IMR-90 (cell line): ENCODE data around the gene TMX2. TPM values are rescaled to one million over a fixed set of nuclear protein-coding genes. Genes with fewer than 3 reads are reported as not detected.

ENCODE experiments used
- ATAC-seq: fragments of 200-7000 bp; cut with Tn5 transposase; 2 replicates; pipeline ENCODE4 v1.9.1; 2020; ENCODE audit warnings: low read depth, mild to moderate bottlenecking, moderate library complexity
- BruUV-seq: library from RNA; stranded (reverse); fragments of 400-500 nt; replicated peaks from 2 replicates; lab custom pipeline; 2021; lab: Mats Ljungman, UMichigan
- CTCF ChIA-PET: fragments of 300-600 bp; formaldehyde crosslinking; extraction: SDS; loops from one replicate; lab custom pipeline; 2021; ENCODE audit warnings: antibody characterized with exemption; lab: Yijun Ruan, JAX
- POLR2A ChIA-PET: fragments of 300-600 bp; sonication (Branson Sonifier 250); formaldehyde crosslinking; loops from one replicate; lab custom pipeline; 2022; ENCODE audit warnings: antibody characterized with exemption; ENCODE audit not compliant: unreplicated experiment; lab: Charles Lee
- DNase-seq: peaks from one replicate; pipeline ENCODE4 v3.0.0; 2013
- H2AFZ ChIP-seq: replicated peaks from 2 replicates; pipeline ENCODE3; 2013; ENCODE audit warnings: low read length, mild to moderate bottlenecking; ENCODE audit not compliant: poor library complexity
- H2AK5ac ChIP-seq: 2 replicates; pipeline ENCODE4 v1.6.1; 2013; ENCODE audit warnings: low read depth, low read length, inconsistent platforms
- H2AK9ac ChIP-seq: replicated peaks from 2 replicates; pipeline ENCODE3; 2013; ENCODE audit warnings: mild to moderate bottlenecking, low read depth, low read length, moderate library complexity; ENCODE audit not compliant: poor library complexity
- H2BK120ac ChIP-seq: 2 replicates; pipeline ENCODE4 v1.6.1; 2013; ENCODE audit warnings: low read depth, low read length, inconsistent platforms
- H2BK15ac ChIP-seq: 3 replicates; pipeline ENCODE4 v1.6.1; 2013; ENCODE audit warnings: low read depth, low read length, inconsistent platforms
- H2BK20ac ChIP-seq: 2 replicates; pipeline ENCODE4 v1.6.1; 2013; ENCODE audit warnings: low read depth, mild to moderate bottlenecking, inconsistent platforms, low read length, moderate library complexity
- H2BK5ac ChIP-seq: 2 replicates; pipeline ENCODE4 v1.6.1; 2013; ENCODE audit warnings: mild to moderate bottlenecking, low read depth, low read length, inconsistent platforms; ENCODE audit not compliant: poor library complexity, severe bottlenecking
- H3K14ac ChIP-seq: replicated peaks from 2 replicates; pipeline ENCODE4 v1.6.1; 2013; ENCODE audit warnings: low read depth, low read length, inconsistent platforms
- H3K18ac ChIP-seq: 2 replicates; pipeline ENCODE4 v1.6.1; 2013; ENCODE audit warnings: low read depth, low read length, control low read depth
- H3K23ac ChIP-seq: 2 replicates; pipeline ENCODE4 v1.6.1; 2013; ENCODE audit warnings: low read depth, low read length, inconsistent platforms
- H3K27ac ChIP-seq: 2 replicates; pipeline ENCODE4 v1.5.1; 2013; ENCODE audit warnings: mild to moderate bottlenecking, control low read depth, low read length; ENCODE audit not compliant: insufficient read depth
- H3K27me3 ChIP-seq: 2 replicates; pipeline ENCODE4 v1.6.1; 2013; ENCODE audit warnings: low read length; ENCODE audit not compliant: control insufficient read depth, insufficient read depth
- H3K36me3 ChIP-seq: 2 replicates; pipeline ENCODE4 v1.6.1; 2013; ENCODE audit warnings: low read length, mixed read lengths; ENCODE audit not compliant: control insufficient read depth, insufficient read depth
- H3K4ac ChIP-seq: 2 replicates; pipeline ENCODE4 v1.6.1; 2013; ENCODE audit warnings: low read depth, low read length, inconsistent platforms
- H3K4me1 ChIP-seq: 2 replicates; pipeline ENCODE4 v1.6.1; 2013; ENCODE audit warnings: low read length, mixed read lengths; ENCODE audit not compliant: control insufficient read depth, insufficient read depth
- H3K4me2 ChIP-seq: 2 replicates; pipeline ENCODE4 v1.6.1; 2013; ENCODE audit warnings: low read depth, mild to moderate bottlenecking, control low read depth, low read length, moderate library complexity
- H3K4me3 ChIP-seq: 2 replicates; pipeline ENCODE4 v1.5.1; 2013; ENCODE audit warnings: low read depth, mild to moderate bottlenecking, control low read depth, low read length, moderate library complexity; ENCODE audit not compliant: insufficient read depth
- H3K56ac ChIP-seq: 2 replicates; pipeline ENCODE4 v1.6.1; 2013; ENCODE audit warnings: low read length, inconsistent platforms; ENCODE audit not compliant: insufficient read depth; ENCODE audit errors: extremely low read depth
- H3K79me1 ChIP-seq, 2 experiments: 2 replicates each; pipeline ENCODE4 v1.6.1; 2013; ENCODE audit warnings: low read length in 2 of 2, inconsistent platforms in 1 of 2, low read depth in 1 of 2
- H3K9ac ChIP-seq: 2 replicates; pipeline ENCODE4 v1.6.1; 2013; ENCODE audit warnings: low read depth, low read length, control low read depth
- H3K9me1 ChIP-seq: 2 replicates; pipeline ENCODE4 v1.6.1; 2013; ENCODE audit warnings: low read length, inconsistent platforms; ENCODE audit not compliant: insufficient read depth
- H3K9me3 ChIP-seq: 2 replicates; pipeline ENCODE4 v1.6.1; 2013; ENCODE audit warnings: low read length; ENCODE audit not compliant: control insufficient read depth, insufficient read depth
- H4K20me1 ChIP-seq: 2 replicates; pipeline ENCODE4 v1.6.1; 2013; ENCODE audit warnings: low read length, inconsistent platforms; ENCODE audit not compliant: insufficient read depth
- H4K5ac ChIP-seq: 2 replicates; pipeline ENCODE4 v1.6.1; 2013; ENCODE audit warnings: mild to moderate bottlenecking, low read depth, low read length, control low read depth
- H4K8ac ChIP-seq, 2 experiments: 2 replicates each; pipeline ENCODE4 v1.6.1; 2013; ENCODE audit warnings: low read depth in 2 of 2, low read length in 2 of 2, control low read depth in 1 of 2, inconsistent platforms in 1 of 2
- H4K91ac ChIP-seq: 2 replicates; pipeline ENCODE4 v1.6.1; 2013; ENCODE audit warnings: low read depth, low read length, inconsistent platforms; ENCODE audit not compliant: insufficient read depth
- BHLHE40 ChIP-seq: fragments of 150-350 bp; IDR thresholded peaks from 2 replicates; pipeline ENCODE4 v1.6.1; 2016; ENCODE audit warnings: mild to moderate bottlenecking, low read depth, low read length
- CEBPB ChIP-seq: IDR thresholded peaks from 2 replicates; pipeline ENCODE4 v1.6.1; 2012; ENCODE audit warnings: low read depth, low read length, improper control_type of control experiment
- CHD1 ChIP-seq: IDR thresholded peaks from 2 replicates; pipeline ENCODE4 v1.6.1; 2012; ENCODE audit warnings: low read depth, low read length, improper control_type of control experiment
- CTCF ChIP-seq: conservative IDR thresholded peaks from 2 replicates; pipeline ENCODE4 v1.5.1; 2012; ENCODE audit warnings: mild to moderate bottlenecking, low read depth, low read length, improper control_type of control experiment
- ELK1 ChIP-seq: fragments of 150-350 bp; IDR thresholded peaks from 2 replicates; pipeline ENCODE4 v1.6.1; 2016; ENCODE audit warnings: low read depth, mild to moderate bottlenecking, low read length, moderate library complexity, borderline replicate concordance
- FOS ChIP-seq: fragments of 150-350 bp; IDR thresholded peaks from 2 replicates; pipeline ENCODE4 v1.6.1; 2016; ENCODE audit warnings: low read depth, low read length
- MAFK ChIP-seq: IDR thresholded peaks from 2 replicates; pipeline ENCODE4 v1.6.1; 2012; ENCODE audit warnings: low read depth, low read length, improper control_type of control experiment
- MAZ ChIP-seq: IDR thresholded peaks from 2 replicates; pipeline ENCODE4 v1.6.1; 2012; ENCODE audit warnings: low read depth, mild to moderate bottlenecking, low read length, improper control_type of control experiment, moderate library complexity, borderline replicate concordance
- MXI1 ChIP-seq: IDR thresholded peaks from 2 replicates; pipeline ENCODE4 v1.6.1; 2012; ENCODE audit warnings: low read depth, mild to moderate bottlenecking, low read length, moderate library complexity, borderline replicate concordance
- NFE2L2 ChIP-seq: fragments of 150-350 bp; IDR thresholded peaks from 2 replicates; pipeline ENCODE4 v1.6.1; 2016; ENCODE audit warnings: low read depth, mild to moderate bottlenecking, low read length
- POLR2A ChIP-seq: IDR thresholded peaks from 2 replicates; pipeline ENCODE4 v1.6.1; 2012; ENCODE audit warnings: mild to moderate bottlenecking, low read depth, low read length
- RAD21 ChIP-seq: IDR thresholded peaks from 2 replicates; pipeline ENCODE4 v1.6.1; 2012; ENCODE audit warnings: low read length, improper control_type of control experiment
- RCOR1 ChIP-seq: IDR thresholded peaks from 2 replicates; pipeline ENCODE4 v1.6.1; 2012; ENCODE audit warnings: mild to moderate bottlenecking, low read length, improper control_type of control experiment; ENCODE audit not compliant: insufficient replicate concordance
- RFX5 ChIP-seq: IDR thresholded peaks from 2 replicates; pipeline ENCODE4 v1.8.0; 2012; ENCODE audit warnings: low read depth, mild to moderate bottlenecking, low read length, moderate library complexity
- SMC3 ChIP-seq: fragments of 150-350 bp; IDR thresholded peaks from 2 replicates; pipeline ENCODE4 v1.6.1; 2016; ENCODE audit warnings: low read depth, mild to moderate bottlenecking, antibody characterized with exemption, low read length, moderate library complexity
- USF2 ChIP-seq: fragments of 150-350 bp; IDR thresholded peaks from 2 replicates; pipeline ENCODE4 v1.6.1; 2017; ENCODE audit warnings: mild to moderate bottlenecking, antibody characterized with exemption, low read length, low read depth
- WGBS, 2 experiments: methylation state at CpG; one replicate each; pipeline versions ENCODE4 v1.1.5 to v1.1.7; 2013; ENCODE audit warnings: missing lambda C conversion rate in 2 of 2; ENCODE audit not compliant: insufficient read length in 1 of 2; ENCODE audit errors: extremely low coverage in 2 of 2; 5-methylcytosine and 5-hydroxymethylcytosine counted together
- dilution Hi-C: fragments of 300-500 bp; cut with HindIII; formaldehyde crosslinking; loops from one replicate; pipeline ENCODE4 v1.14.3; 2018; ENCODE audit warnings: low sequenced_read_pairs; ENCODE audit not compliant: unreplicated experiment
- in situ Hi-C: fragments of 300-500 bp; cut with MboI; formaldehyde crosslinking; loops from 3 replicates; pipeline ENCODE4 v1.14.3; 2019; ENCODE audit warnings: low sequenced_read_pairs, inconsistent platforms, mixed read lengths
- intact Hi-C: fragments of 100-400 bp; cut with micrococcal nuclease; formaldehyde crosslinking; loops from 2 replicates; pipeline ENCODE4 v1.10.0; 2022
- polyA plus RNA-seq, 3 experiments: library from polyadenylated mRNA; depleted of rRNA; stranded (reverse); fragments of >200 nt; gene quantifications; 2 replicates each; pipeline ENCODE4 v1.2.3, GENCODE V29; 2012; ENCODE audit warnings: low replicate concordance in 1 of 3
- total RNA-seq: library from RNA; depleted of rRNA; stranded (reverse); fragments of >200 nt; gene quantifications from 2 replicates; pipeline ENCODE4 v1.2.3, GENCODE V29; 2012

Gene TMX2
- total and polyA plus RNA-seq, 2 of the 4 experiments (the other 2 are of a cell fraction), result 60.3 to 103 TPM

GRCh38 chr11:57681168-57681567 lies 31.2 kb upstream of the TMX2 start:
- DNase-seq, result no peak
- Histone ChIP-seq H2BK120ac (no peak overlapping the region), H3K79me1 (peaks cover 47 to 56% of the 10 kb centered on the region in 2 experiments), H3K4ac (no peak overlapping the region), H3K4me3 (no peak overlapping the region), H3K9ac (no peak overlapping the region), H3K4me2 (no peak overlapping the region), H3K14ac (no peak overlapping the region), H3K4me1 (peaks cover 4% of the 10 kb centered on the region), H2BK20ac (no peak overlapping the region), H4K5ac (no peak overlapping the region), H4K91ac (no peak overlapping the region), H4K8ac (no peak overlapping the region), H2AK5ac (no peak overlapping the region), H3K36me3 (peaks cover 29% of the 10 kb centered on the region), H3K23ac (no peak overlapping the region), H3K27me3 (no peaks in the 10 kb centered on the region), H3K27ac (no peak overlapping the region), H2AK9ac (no peak overlapping the region), H2BK5ac (no peak overlapping the region), H3K9me1 (0 out of 2 replicates have a peak, but pooled peaks cover 9% of the 10 kb centered on the region), H3K18ac (no peak overlapping the region), H3K56ac (no peak overlapping the region), H2AFZ (no peak overlapping the region), H2BK15ac (no peak overlapping the region), H4K20me1 (peaks cover 36% of the 10 kb centered on the region), H3K9me3 (no peaks in the 10 kb centered on the region)
- intact Hi-C loops, result no loop called here
- no TSS peak for BruUV-seq
- ChIA-PET POLR2A (interaction anchor here (0.5 kb wide), 1 partner anchor 33 kb away, joined by 3 read pairs; no protein-coding TSS in a partner anchor), CTCF (no interaction called here)
- WGBS, 2 experiments, result no CpG with 5 or more reads among the region's 1 CpG
- dilution Hi-C loops, result no loop called here
- no peak for ATAC-seq
- TF ChIP-seq MXI1 (no peak), RAD21 (no peak), ELK1 (no peak), MAZ (no peak), RCOR1 (no peak), CTCF (no peak), FOS (no peak), MAFK (no peak), USF2 (no peak), NFE2L2 (no peak), CEBPB (no peak), POLR2A (no peak), RFX5 (no peak), CHD1 (no peak), BHLHE40 (no peak), SMC3 (no peak)
- in situ Hi-C loops, result no loop called here
